GM12892 (cell line): ENCODE data around the gene BRDT.

ENCODE experiments used
- DNase-seq: peaks from one replicate; pipeline ENCODE4 v3.0.0; 2011; ENCODE audit not compliant: insufficient read length
- FAIRE-seq: peaks from 2 replicates; lab custom pipeline; 2011; peaks lifted over from hg19 to GRCh38; lab: Jason Lieb, UNC
- POLR2A ChIP-seq: IDR thresholded peaks from 2 replicates; pipeline ENCODE4 v1.6.1; 2011; ENCODE audit warnings: low read depth, low read length, control low read depth
- POLR2AphosphoS5 ChIP-seq: IDR thresholded peaks from 2 replicates; pipeline ENCODE4 v1.6.1; 2011; ENCODE audit warnings: low read depth, low read length, control low read depth
- TAF1 ChIP-seq: IDR thresholded peaks from 2 replicates; pipeline ENCODE4 v1.6.1; 2011; ENCODE audit warnings: low read depth, mild to moderate bottlenecking, control low read depth, low read length, borderline replicate concordance

BRDT gene

GRCh38 chr1:92038695-92039346 is 89.6 kb downstream of the BRDT start:
- FAIRE-seq (no peak), DNase-seq (no peak)
- TF ChIP-seq POLR2AphosphoS5 (no peak), TAF1 (no peak), POLR2A (no peak)

- FAIRE-seq: no peak
- TF ChIP-seq POLR2AphosphoS5 (no peak), POLR2A (no peak), TAF1 (no peak)
- no peak for DNase-seq
Measured at GRCh38 chr1:92040971-92041370, 91.8 kb downstream of the BRDT start.

GRCh38 chr1:92043621-92044020 is 94.4 kb downstream of the BRDT start:
- TF ChIP-seq POLR2A (no peak), TAF1 (no peak), POLR2AphosphoS5 (no peak)
- DNase-seq (no peak), FAIRE-seq (no peak)

GRCh38 chr1:92045766-92046495 is 96.7 kb downstream of the BRDT start:
- TF ChIP-seq POLR2AphosphoS5 (no peak), POLR2A (no peak)
- no peak for FAIRE-seq
- DNase-seq: no peak

DNA sequence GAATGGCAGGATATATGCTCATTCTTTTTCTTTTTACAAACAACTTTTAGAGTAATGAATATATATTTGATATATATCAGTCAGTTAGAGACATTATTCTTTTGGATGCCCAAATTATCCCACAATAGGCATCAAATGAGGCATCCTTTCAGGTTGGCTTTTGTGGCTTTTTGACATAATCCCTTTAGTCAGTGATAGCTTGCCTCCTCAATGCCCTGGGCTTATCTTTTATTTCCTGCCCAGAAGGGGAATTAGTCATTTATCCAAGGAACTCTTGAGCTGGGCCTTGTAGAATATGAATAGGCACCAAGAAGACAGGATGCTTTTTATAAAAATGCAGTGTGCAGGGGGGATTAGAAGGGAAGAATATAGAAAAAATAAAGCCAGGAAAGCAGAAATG is 102.7 kb downstream of the BRDT start:
- DNase-seq (no peak), FAIRE-seq (no peak)
- no peak for TF ChIP-seq POLR2AphosphoS5
- TF ChIP-seq TAF1: no peak
- no peak for TF ChIP-seq POLR2A
